Memory B cell (primary cell): Measurements from ENCODE around the gene SYTL3.

Experiments used
- ATAC-seq: fragments of 150-1000 bp; cut with Tn5 transposase; 2 replicates; pipeline ENCODE4 v1.10.0; 2021; ENCODE audit warnings: low read depth, mild to moderate bottlenecking, moderate library complexity
- DNase-seq, 2 donors: peaks; one replicate each; pipeline ENCODE4 v3.0.0; 2022; ENCODE audit warnings: low spot score in 2 of 2
- H3K27ac Mint-ChIP-seq: one replicate; pipeline ENCODE4 v1.8.0; 2022; ENCODE audit warnings: mild to moderate bottlenecking, moderate library complexity, mixed read lengths
- H3K27me3 Mint-ChIP-seq: one replicate; pipeline ENCODE4 v1.8.0; 2022; ENCODE audit warnings: mixed read lengths
- H3K36me3 Mint-ChIP-seq: one replicate; pipeline ENCODE4 v1.8.0; 2022; ENCODE audit warnings: mild to moderate bottlenecking, mixed read lengths
- H3K4me1 Mint-ChIP-seq: one replicate; pipeline ENCODE4 v1.8.0; 2022; ENCODE audit warnings: mixed read lengths
- H3K4me3 Mint-ChIP-seq: one replicate; pipeline ENCODE4 v1.8.0; 2022; ENCODE audit warnings: mild to moderate bottlenecking, moderate library complexity, mixed read lengths
- H3K9me3 Mint-ChIP-seq: one replicate; pipeline ENCODE4 v1.8.0; 2022; ENCODE audit warnings: mixed read lengths

The SYTL3 gene

GRCh38 chr6:158744986-158745430 is 95.2 kb downstream of the SYTL3 start:
- Mint-ChIP-seq H3K4me1 (no peaks in the 10 kb centered on the region), H3K9me3 (no peaks in the 10 kb centered on the region), H3K4me3 (no peak overlapping the region), H3K27me3 (no peaks in the 10 kb centered on the region), H3K36me3 (peaks cover 4% of the 10 kb centered on the region), H3K27ac (no peak overlapping the region)
- ATAC-seq: no peak
- DNase-seq: no peak

- Mint-ChIP-seq H3K27me3 (no peaks in the 10 kb centered on the region), H3K9me3 (no peaks in the 10 kb centered on the region), H3K27ac (no peak overlapping the region), H3K36me3 (no peaks in the 10 kb centered on the region), H3K4me3 (no peak overlapping the region), H3K4me1 (peaks cover 3% of the 10 kb centered on the region)
- ATAC-seq (no peak), DNase-seq (no peak)
These were observed 101.4 kb downstream of the SYTL3 start for GRCh38 chr6:158751224-158751623.

GRCh38 chr6:158751921-158752320 is 102.1 kb downstream of the SYTL3 start:
- Mint-ChIP-seq H3K36me3 (no peaks in the 10 kb centered on the region), H3K4me3 (no peak overlapping the region)

GRCh38 chr6:158752613-158753012 is 102.8 kb downstream of the SYTL3 start:
- ATAC-seq (peak; percentile 45), DNase-seq (no peak)
- Mint-ChIP-seq H3K36me3 (no peaks in the 10 kb centered on the region), H3K4me3 (no peak overlapping the region), H3K27me3 (no peaks in the 10 kb centered on the region), H3K27ac (no peak overlapping the region), H3K4me1 (peaks cover 3% of the 10 kb centered on the region), H3K9me3 (no peaks in the 10 kb centered on the region)

More at GRCh38 chr6:158751921-158752320, 102.1 kb downstream of the SYTL3 start:
- ATAC-seq (no peak), DNase-seq (no peak)
- Mint-ChIP-seq H3K27ac (no peak overlapping the region), H3K4me1 (peaks cover 3% of the 10 kb centered on the region), H3K27me3 (no peaks in the 10 kb centered on the region), H3K9me3 (no peaks in the 10 kb centered on the region)

GRCh38 chr6:158753811-158754210 is 104.0 kb downstream of the SYTL3 start:
- Mint-ChIP-seq H3K27me3 (no peaks in the 10 kb centered on the region), H3K27ac (no peak overlapping the region), H3K4me1 (peaks cover 3% of the 10 kb centered on the region), H3K9me3 (no peaks in the 10 kb centered on the region), H3K4me3 (no peak overlapping the region), H3K36me3 (no peaks in the 10 kb centered on the region)
- DNase-seq (no peak), ATAC-seq (no peak)

GRCh38 chr6:158754738-158755137 is 104.9 kb downstream of the SYTL3 start:
- H3K4me3 Mint-ChIP-seq: no peak overlapping the region
- H3K36me3 Mint-ChIP-seq: no peaks in the 10 kb centered on the region
- H3K4me1 Mint-ChIP-seq: peaks cover 3% of the 10 kb centered on the region
- ATAC-seq (no peak), DNase-seq (no peak)
- H3K9me3 Mint-ChIP-seq: no peaks in the 10 kb centered on the region
- no peaks in the 10 kb centered on the region for H3K27me3 Mint-ChIP-seq
- no peak overlapping the region for H3K27ac Mint-ChIP-seq

- Mint-ChIP-seq H3K4me3 (no peak overlapping the region), H3K27me3 (no peaks in the 10 kb centered on the region), H3K9me3 (no peaks in the 10 kb centered on the region), H3K4me1 (peaks cover 6% of the 10 kb centered on the region), H3K27ac (no peak overlapping the region), H3K36me3 (no peaks in the 10 kb centered on the region)
- ATAC-seq (no peak), DNase-seq (no peak)
These were observed 105.8 kb downstream of the SYTL3 start for GRCh38 chr6:158755636-158756035.

GRCh38 chr6:158756126-158756525 is 106.3 kb downstream of the SYTL3 start:
- no peak overlapping the region for H3K27ac Mint-ChIP-seq
- no peaks in the 10 kb centered on the region for H3K9me3 Mint-ChIP-seq
- ATAC-seq (no peak), DNase-seq (no peak)
- peaks cover 6% of the 10 kb centered on the region for H3K4me1 Mint-ChIP-seq
- H3K36me3 Mint-ChIP-seq: no peaks in the 10 kb centered on the region
- H3K4me3 Mint-ChIP-seq: no peak overlapping the region
- no peaks in the 10 kb centered on the region for H3K27me3 Mint-ChIP-seq

- Mint-ChIP-seq H3K4me3 (no peak overlapping the region), H3K9me3 (no peaks in the 10 kb centered on the region), H3K36me3 (no peaks in the 10 kb centered on the region), H3K4me1 (peaks cover 8% of the 10 kb centered on the region), H3K27ac (no peak overlapping the region), H3K27me3 (no peaks in the 10 kb centered on the region)
- DNase-seq: no peak
- no peak for ATAC-seq
These were observed 107.3 kb downstream of the SYTL3 start for GRCh38 chr6:158756977-158757752.

GRCh38 chr6:158757753-158758090 is 107.9 kb downstream of the SYTL3 start:
- no peak for ATAC-seq
- Mint-ChIP-seq H3K4me3 (no peak overlapping the region), H3K4me1 (peaks cover 6% of the 10 kb centered on the region), H3K36me3 (peaks cover 1% of the 10 kb centered on the region), H3K27me3 (no peaks in the 10 kb centered on the region), H3K27ac (no peak overlapping the region), H3K9me3 (peaks cover under 1% of the 10 kb centered on the region)
- DNase-seq: no peak

GRCh38 chr6:158758451-158758860 is 108.6 kb downstream of the SYTL3 start:
- Mint-ChIP-seq H3K4me3 (no peak overlapping the region), H3K27me3 (no peaks in the 10 kb centered on the region), H3K9me3 (peaks cover 2% of the 10 kb centered on the region), H3K36me3 (peaks cover 3% of the 10 kb centered on the region), H3K4me1 (peaks cover 8% of the 10 kb centered on the region), H3K27ac (no peak overlapping the region)
- DNase-seq (no peak), ATAC-seq (no peak)

GRCh38 chr6:158758941-158759479 is 109.2 kb downstream of the SYTL3 start:
- no peaks in the 10 kb centered on the region for H3K27me3 Mint-ChIP-seq
- DNase-seq (no peak), ATAC-seq (peak; percentile 63)
- H3K27ac Mint-ChIP-seq: no peak overlapping the region
- H3K4me1 Mint-ChIP-seq: peaks cover 8% of the 10 kb centered on the region
- H3K4me3 Mint-ChIP-seq: no peak overlapping the region
- peaks cover 3% of the 10 kb centered on the region for H3K36me3 Mint-ChIP-seq
- H3K9me3 Mint-ChIP-seq: peaks cover 2% of the 10 kb centered on the region

- H3K4me3 Mint-ChIP-seq: no peak overlapping the region
- no peaks in the 10 kb centered on the region for H3K27me3 Mint-ChIP-seq
- H3K9me3 Mint-ChIP-seq: peaks cover 2% of the 10 kb centered on the region
- peaks cover 3% of the 10 kb centered on the region for H3K36me3 Mint-ChIP-seq
- no peak for ATAC-seq
- peak overlapping the region; percentile 58 for H3K27ac Mint-ChIP-seq
- DNase-seq: no peak
- H3K4me1 Mint-ChIP-seq: peaks cover 8% of the 10 kb centered on the region
These were observed 110.2 kb downstream of the SYTL3 start for GRCh38 chr6:158759966-158760617.

- H3K9me3 Mint-ChIP-seq: peaks cover 2% of the 10 kb centered on the region
- ATAC-seq (no peak), DNase-seq (no peak)
- H3K4me1 Mint-ChIP-seq: peaks cover 8% of the 10 kb centered on the region
- peaks cover 8% of the 10 kb centered on the region for H3K36me3 Mint-ChIP-seq
- H3K27me3 Mint-ChIP-seq: no peaks in the 10 kb centered on the region
- no peak overlapping the region for H3K4me3 Mint-ChIP-seq
- H3K27ac Mint-ChIP-seq: no peak overlapping the region
These were observed 110.9 kb downstream of the SYTL3 start for GRCh38 chr6:158760618-158761250.
